Natural killer cell (primary cell): ENCODE data around the gene PRSS57. TPM values are rescaled to one million over a fixed set of nuclear protein-coding genes. Genes with fewer than 3 reads are reported as not detected.

ENCODE experiments used
- ATAC-seq, 3 donors: fragments of 150-1000 bp in 2 of 3; fragments of 200-7000 bp in 1 of 3; cut with Tn5 transposase; 1 replicate in 1 of 3; 2 replicates in 2 of 3; pipeline ENCODE4 v1.10.0; 2021; ENCODE audit warnings: mild to moderate bottlenecking in 2 of 3, moderate library complexity in 2 of 3
- DNase-seq, 2 donors: peaks; one replicate each; pipeline versions ENCODE4 v3.0.0 to v3.0.0-alpha.2; 2013 to 2021; ENCODE audit warnings: mixed read lengths in 1 of 2
- H3K27ac ChIP-seq: one replicate; pipeline ENCODE4 v1.5.1; 2013; ENCODE audit warnings: mild to moderate bottlenecking, low read length
- H3K27me3 ChIP-seq: one replicate; pipeline ENCODE4 v1.6.1; 2013; ENCODE audit warnings: low read length; ENCODE audit not compliant: control insufficient read depth, insufficient read depth
- H3K36me3 ChIP-seq: one replicate; pipeline ENCODE4 v1.6.1; 2013; ENCODE audit warnings: low read length; ENCODE audit not compliant: control insufficient read depth, insufficient read depth
- H3K4me1 ChIP-seq: one replicate; pipeline ENCODE4 v1.6.1; 2013; ENCODE audit warnings: low read length; ENCODE audit not compliant: control insufficient read depth, insufficient read depth
- H3K4me3 ChIP-seq: one replicate; pipeline ENCODE4 v1.5.1; 2013; ENCODE audit warnings: low read length
- H3K9me3 ChIP-seq: one replicate; pipeline ENCODE4 v1.6.1; 2013; ENCODE audit warnings: low read length; ENCODE audit not compliant: control insufficient read depth, insufficient read depth
- H3K27ac Mint-ChIP-seq, 2 donors: one replicate each; pipeline ENCODE4 v1.8.0; 2022; ENCODE audit warnings: mild to moderate bottlenecking in 2 of 2, mixed read lengths in 2 of 2, moderate library complexity in 1 of 2
- H3K27me3 Mint-ChIP-seq, 2 donors: one replicate each; pipeline ENCODE4 v1.8.0; 2022; ENCODE audit warnings: low read depth in 2 of 2, mixed read lengths in 2 of 2
- H3K36me3 Mint-ChIP-seq: one replicate; pipeline ENCODE4 v1.8.0; 2022; ENCODE audit warnings: mixed read lengths
- H3K4me1 Mint-ChIP-seq, 2 donors: one replicate each; pipeline ENCODE4 v1.8.0; 2022; ENCODE audit warnings: mixed read lengths in 2 of 2
- H3K4me3 Mint-ChIP-seq: one replicate; pipeline ENCODE4 v1.8.0; 2022; ENCODE audit warnings: mild to moderate bottlenecking, moderate library complexity, mixed read lengths
- H3K9me3 Mint-ChIP-seq, 2 donors: one replicate each; pipeline ENCODE4 v1.8.0; 2022; ENCODE audit warnings: mixed read lengths in 2 of 2
- CTCF ChIP-seq: fragments of 200-600 bp; IDR thresholded peaks from one replicate; pipeline ENCODE4 v1.8.0; 2022; ENCODE audit warnings: antibody characterized with exemption
- WGBS: methylation state at CpG from one replicate; pipeline ENCODE4 v1.1.7; 2013; ENCODE audit warnings: missing lambda C conversion rate; ENCODE audit not compliant: insufficient coverage; 5-methylcytosine and 5-hydroxymethylcytosine counted together
- intact Hi-C: fragments of 100-400 bp; cut with micrococcal nuclease; formaldehyde crosslinking; loops from one replicate; pipeline ENCODE4 v1.14.2; 2022
- total RNA-seq, 4 donors: library from RNA; stranded (reverse); fragments of 120-200 nt in 1 of 4; gene quantifications; one replicate each; pipeline versions ENCODE4 v1.2.3 to v1.2.4, GENCODE V29; 2013 to 2022

The PRSS57 gene
- total RNA-seq, 3 donors from 2014 or later (not counting 1 experiment from before 2014, with no cell fraction given): 1.5 to 11.7 (median 4.5) TPM

DNA sequence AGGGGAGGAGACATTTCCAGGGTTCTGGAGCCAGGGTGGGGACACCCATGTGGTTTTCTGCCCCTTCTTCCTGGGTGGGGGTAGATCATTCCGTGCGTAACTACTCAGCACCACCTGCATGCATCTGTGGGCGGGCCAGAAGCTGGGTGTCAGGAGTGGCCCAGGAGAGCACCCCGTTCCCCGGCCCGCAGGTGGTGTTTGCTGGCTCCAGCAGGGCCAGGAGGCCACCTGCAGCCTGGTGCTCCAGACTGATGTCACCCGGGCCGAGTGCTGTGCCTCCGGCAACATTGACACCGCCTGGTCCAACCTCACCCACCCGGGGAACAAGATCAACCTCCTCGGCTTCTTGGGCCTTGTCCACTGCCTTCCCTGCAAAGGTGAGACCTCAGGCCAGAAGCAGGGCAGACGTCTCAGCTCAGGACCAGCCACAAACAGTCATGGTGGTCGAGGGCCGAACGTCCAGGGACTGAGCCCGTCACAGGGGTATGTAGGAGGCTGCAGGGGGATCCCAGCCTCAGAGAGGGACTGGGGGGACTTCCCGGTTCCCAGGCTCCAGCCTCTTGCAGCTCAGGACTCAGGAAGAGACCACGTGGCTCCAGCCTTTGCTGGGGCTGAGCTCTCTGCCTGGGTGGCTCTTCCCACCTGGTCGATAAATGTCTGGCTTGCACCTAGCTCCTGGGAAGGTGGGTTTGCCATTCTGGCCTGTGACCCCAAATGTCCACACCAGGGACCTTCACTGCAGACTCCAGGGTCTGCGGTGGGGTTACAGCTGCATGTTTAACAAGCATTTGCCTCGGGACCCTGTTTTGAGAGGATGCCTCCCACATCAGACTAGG is 17.4 kb downstream of the PRSS57 start:
- Mint-ChIP-seq H3K4me1 (peaks cover 5 to 13% of the 10 kb centered on the region in 2 donors), H3K27me3 (peaks cover 0 to 12% of the 10 kb centered on the region in 2 donors), H3K4me3 (no peak overlapping the region), H3K36me3 (no peaks in the 10 kb centered on the region), H3K27ac (no peak overlapping the region), H3K9me3 (no peaks in the 10 kb centered on the region)
- Histone ChIP-seq H3K4me1 (peaks cover 26% of the 10 kb centered on the region), H3K27me3 (peaks cover 24% of the 10 kb centered on the region), H3K36me3 (no peaks in the 10 kb centered on the region), H3K4me3 (no peak overlapping the region), H3K9me3 (no peaks in the 10 kb centered on the region), H3K27ac (no peak overlapping the region)
- DNase-seq: no peak
- no peak for ATAC-seq
- intact Hi-C loops: no loop called here
- WGBS: 76% methylated on average over 22 of the region's 22 CpGs
- no peak for TF ChIP-seq CTCF

DNA sequence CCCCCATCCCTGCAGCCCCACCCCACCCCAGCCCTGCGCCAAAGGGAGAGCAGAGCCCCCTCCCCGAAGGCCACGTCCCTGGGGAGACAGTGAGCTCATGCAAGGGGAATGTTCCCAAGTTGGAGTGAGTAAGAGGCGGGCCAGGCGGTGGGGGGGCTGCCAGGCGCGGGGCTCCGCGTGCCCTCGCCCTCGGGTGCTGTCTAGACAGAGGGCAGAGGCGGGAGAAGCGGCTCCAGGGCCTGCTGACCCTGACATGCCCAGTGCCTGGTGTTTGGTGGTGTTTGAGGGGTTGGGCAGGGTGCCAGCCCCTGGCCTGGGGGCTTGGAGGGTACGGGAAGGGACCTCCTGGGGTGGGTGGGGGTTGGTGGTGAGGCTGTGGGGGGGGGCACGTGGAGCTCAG is 18.1 kb downstream of the PRSS57 start:
- no peak overlapping the region for H3K27ac ChIP-seq
- Mint-ChIP-seq H3K36me3 (no peaks in the 10 kb centered on the region), H3K27me3 (peaks cover 0 to 12% of the 10 kb centered on the region in 2 donors), H3K4me1 (peaks cover 5 to 13% of the 10 kb centered on the region in 2 donors), H3K27ac (no peak overlapping the region), H3K9me3 (no peaks in the 10 kb centered on the region), H3K4me3 (no peak overlapping the region)
- no peak for TF ChIP-seq CTCF
- no peak for ATAC-seq
- peaks cover 26% of the 10 kb centered on the region for H3K4me1 ChIP-seq
- WGBS: 24% methylated on average over 13 of the region's 15 CpGs
- DNase-seq: no peak
- H3K4me3 ChIP-seq: no peak overlapping the region
- H3K27me3 ChIP-seq: peaks cover 24% of the 10 kb centered on the region
- no peaks in the 10 kb centered on the region for H3K36me3 ChIP-seq
- no peaks in the 10 kb centered on the region for H3K9me3 ChIP-seq
- intact Hi-C loops: no loop called here

- DNase-seq (no peak), ATAC-seq (no peak)
- Histone ChIP-seq H3K36me3 (no peaks in the 10 kb centered on the region), H3K27me3 (peaks cover 26% of the 10 kb centered on the region), H3K4me3 (no peak within 1 kb of the TSS), H3K27ac (no peak within 1 kb of the TSS), H3K4me1 (peaks cover 23% of the 10 kb centered on the region), H3K9me3 (no peaks in the 10 kb centered on the region)
- H3K4me3 Mint-ChIP-seq: peak within 1 kb of the TSS; percentile 25
- H3K4me1 Mint-ChIP-seq: peaks cover 5 to 11% of the 10 kb centered on the region in 2 donors
- H3K9me3 Mint-ChIP-seq: no peaks in the 10 kb centered on the region
- WGBS: 12% methylated on average over 63 of the region's 63 CpGs
- H3K27me3 Mint-ChIP-seq: peaks cover 0 to 12% of the 10 kb centered on the region in 2 donors
- H3K27ac Mint-ChIP-seq: no peak within 1 kb of the TSS
- H3K36me3 Mint-ChIP-seq: no peaks in the 10 kb centered on the region
- TF ChIP-seq CTCF: no peak
- intact Hi-C loops: no loop called here
Observed at GRCh38 chr19:676339-677105, 18.7 kb downstream of the PRSS57 start, which contains the start of gene FSTL3. Gene FSTL3 (plus strand): TSS chr19:676392. CDS start chr19:676424, 32 bp downstream.
